HL-60/S4 (cell line): ENCODE measurements around the gene CD44.

ENCODE experiments used
- in situ Hi-C: fragments of 300-500 bp; cut with MboI; formaldehyde crosslinking; loops from 2 replicates; pipeline ENCODE4 v1.14.3; 2022; ENCODE audit warnings: low sequenced_read_pairs

CD44 gene

GRCh38 chr11:35111161-35112055 lies 27.6 kb upstream of the CD44 start:
- in situ Hi-C loops, result no loop called here

DNA sequence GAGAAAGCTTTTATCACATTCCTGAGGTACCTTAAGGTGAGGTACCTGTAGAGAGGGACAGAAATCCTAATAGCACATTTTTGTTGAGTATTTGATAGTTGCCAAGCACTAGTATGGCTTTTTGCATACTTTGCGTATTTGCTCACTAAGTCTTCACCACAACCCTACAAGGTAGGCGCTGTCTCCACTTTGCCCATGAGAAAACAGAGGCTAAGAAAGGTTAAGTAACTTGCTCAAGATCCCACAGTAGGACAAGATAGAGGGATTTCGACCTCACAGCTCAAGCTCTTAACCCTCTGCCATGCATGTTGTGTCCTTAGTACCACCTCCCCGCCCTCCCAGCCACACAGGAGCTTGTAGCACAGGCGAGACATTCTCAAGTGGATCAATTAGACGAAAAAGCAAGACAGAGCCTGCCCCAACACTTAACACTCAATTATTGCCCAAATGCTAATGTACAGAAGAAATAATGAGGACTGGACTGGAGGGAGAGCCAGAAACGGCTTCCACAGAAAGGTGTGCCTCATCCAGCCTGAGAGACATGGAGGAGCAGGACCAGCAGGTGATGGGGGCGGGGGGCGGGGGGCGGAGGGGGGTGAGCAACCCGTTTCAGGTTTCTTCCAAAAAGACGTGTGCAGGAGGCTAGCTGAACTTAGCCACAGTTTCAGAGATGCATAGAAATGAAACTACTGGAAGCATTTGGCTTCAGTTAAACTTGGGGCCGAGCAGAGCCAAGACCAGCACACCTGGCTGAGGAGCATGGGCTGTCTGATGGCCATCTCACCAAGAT lies 26.7 kb upstream of the CD44 start:
- in situ Hi-C loops, result no loop called here

GRCh38 chr11:35112846-35113105 lies 26.2 kb upstream of the CD44 start:
- in situ Hi-C loops, result no loop called here

DNA sequence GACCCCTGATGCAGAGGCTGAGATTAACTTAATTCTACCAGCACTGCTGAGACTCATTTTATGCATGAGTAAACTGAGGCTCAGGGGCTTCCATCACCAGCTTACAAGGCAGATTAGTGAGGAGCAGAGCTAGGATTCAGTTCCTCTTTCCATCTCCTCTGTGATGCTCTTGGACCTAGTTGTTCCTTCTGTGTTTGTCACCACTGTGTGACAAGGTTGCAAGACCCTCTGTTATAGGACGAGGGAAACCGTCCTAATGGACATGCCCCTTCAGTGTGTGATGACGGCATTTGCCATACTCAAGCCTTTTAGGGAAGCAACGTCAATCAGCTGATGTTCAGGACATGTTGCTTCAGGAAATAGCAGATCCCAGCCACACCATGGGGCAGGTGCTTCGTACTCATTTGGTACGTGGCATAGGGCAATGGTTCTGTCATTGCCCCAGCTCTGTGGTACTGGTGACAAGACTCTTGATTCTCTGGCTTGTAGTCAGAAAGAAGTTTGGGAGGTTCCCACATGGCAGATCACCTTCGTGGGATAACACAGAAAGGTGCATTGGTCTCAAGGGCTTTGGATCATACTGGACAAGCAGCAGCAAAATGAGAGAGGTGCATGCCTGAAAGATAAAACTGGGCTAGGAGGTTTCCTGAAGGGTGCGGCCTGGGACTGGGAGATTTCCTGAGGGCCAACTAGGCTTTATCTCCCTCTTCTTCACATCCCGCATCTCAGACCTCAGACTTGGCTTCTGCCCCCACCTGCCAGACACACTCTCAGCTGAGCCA lies 23.9 kb upstream of the CD44 start:
- in situ Hi-C loops, result no loop called here

- in situ Hi-C loops, result no loop called here
Measured at GRCh38 chr11:35115688-35116030, 23.3 kb upstream of the CD44 start.

- in situ Hi-C loops, result no loop called here
Measured at GRCh38 chr11:35116245-35116644, 22.7 kb upstream of the CD44 start.

GRCh38 chr11:35116762-35117640 lies 22.0 kb upstream of the CD44 start:
- in situ Hi-C loops, result no loop called here

- in situ Hi-C loops, result no loop called here
Measured at GRCh38 chr11:35118906-35119305, 20.1 kb upstream of the CD44 start.

DNA sequence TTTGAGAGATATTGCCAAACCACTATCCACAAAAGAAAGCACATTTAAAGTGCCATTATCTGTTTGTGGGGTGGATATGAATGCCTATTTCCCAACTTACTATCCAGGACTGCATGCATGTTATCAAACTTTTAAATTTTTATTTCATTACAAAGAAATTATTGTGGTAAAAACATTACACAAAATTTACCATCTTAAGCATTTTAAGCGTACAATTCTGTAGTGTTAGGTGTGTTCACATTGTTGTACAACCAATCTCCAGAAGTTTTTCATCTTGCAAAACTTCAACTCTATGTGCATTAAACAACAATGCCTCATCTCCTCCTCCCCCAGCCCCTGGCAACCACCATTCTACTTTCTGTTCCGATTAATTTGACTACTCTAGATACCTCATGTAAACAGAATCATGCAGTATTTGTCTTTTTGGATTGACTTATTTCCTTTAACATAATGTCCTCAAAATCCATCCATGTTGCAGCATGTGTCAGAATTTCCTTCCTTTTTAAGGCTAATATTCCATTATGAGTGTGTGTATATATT lies 17.6 kb upstream of the CD44 start:
- in situ Hi-C loops, result no loop called here

DNA sequence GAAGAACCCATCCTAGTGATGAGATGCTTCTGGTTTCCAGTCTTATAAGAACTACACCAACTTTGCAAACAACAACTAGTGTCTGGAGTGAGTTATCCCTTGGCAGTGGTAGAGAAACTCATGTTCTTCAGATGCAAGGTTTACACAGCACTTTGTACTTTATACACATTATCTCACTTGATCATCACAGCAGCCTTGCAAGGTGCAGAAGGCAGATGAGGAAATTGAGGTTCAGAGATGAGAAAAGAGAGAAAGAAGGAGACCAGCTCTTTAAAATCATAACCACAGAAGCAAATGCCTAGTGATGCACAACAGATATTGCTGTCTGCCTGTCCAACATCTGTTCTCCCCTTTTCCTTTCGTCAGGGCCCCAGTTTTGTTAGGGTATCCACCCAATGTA lies 16.7 kb upstream of the CD44 start:
- in situ Hi-C loops, result no loop called here

- in situ Hi-C loops, result no loop called here
Measured at GRCh38 chr11:35126000-35126878, 12.7 kb upstream of the CD44 start.

DNA sequence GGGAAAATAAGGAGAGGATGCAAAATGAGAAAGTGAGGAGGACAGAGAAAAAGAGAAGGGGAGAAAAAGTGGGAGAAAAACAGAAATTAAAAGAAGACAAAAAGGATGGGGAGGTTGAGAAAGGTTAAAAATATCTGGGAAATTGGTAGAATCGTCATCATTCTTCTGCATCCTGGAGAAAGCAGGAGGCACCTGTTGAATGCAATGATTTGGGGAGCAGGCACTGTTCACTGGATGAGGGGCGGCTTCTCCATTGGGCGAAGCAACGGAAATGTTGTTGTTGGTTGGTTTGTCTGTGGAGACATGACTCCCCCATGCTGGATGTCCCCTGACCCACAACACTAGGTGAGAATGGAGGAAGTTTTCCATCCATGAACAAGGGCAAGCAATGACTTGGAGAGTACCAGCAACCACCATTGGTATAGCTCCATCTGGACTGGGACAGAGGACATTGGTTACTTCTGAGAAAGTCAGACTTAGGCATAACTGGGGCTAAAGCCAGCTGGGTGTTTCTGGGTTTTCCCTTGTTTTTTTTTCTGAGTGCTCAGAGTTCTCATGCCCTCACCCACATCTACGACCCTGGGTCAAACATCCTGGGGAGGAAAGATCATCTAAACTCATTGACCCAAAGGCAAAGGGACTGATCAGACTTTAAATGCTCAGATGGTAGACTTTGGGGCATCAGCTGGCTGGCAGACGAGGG lies 11.9 kb upstream of the CD44 start:
- in situ Hi-C loops, result no loop called here

DNA sequence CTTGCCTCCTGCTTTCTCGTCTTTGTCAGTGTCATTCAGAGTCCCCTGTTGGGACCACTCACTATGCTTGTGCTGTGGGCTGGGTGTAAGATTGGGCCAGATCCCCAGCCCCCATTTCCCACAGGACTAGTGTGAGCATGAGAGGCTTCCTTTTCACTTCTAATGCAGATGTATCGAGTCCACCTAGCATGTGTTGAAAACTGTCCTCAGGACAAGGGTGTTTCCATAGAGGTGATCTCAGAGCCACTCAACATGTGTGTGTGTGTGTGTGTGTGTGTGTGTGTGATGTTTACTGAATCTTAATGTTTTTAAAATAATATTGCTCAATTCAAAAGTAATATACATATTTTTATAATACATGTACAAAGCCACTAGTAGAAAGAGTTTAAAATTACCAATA lies 11.4 kb upstream of the CD44 start:
- in situ Hi-C loops, result no loop called here

GRCh38 chr11:35131094-35131493 lies 7.9 kb upstream of the CD44 start:
- in situ Hi-C loops, result no loop called here

DNA sequence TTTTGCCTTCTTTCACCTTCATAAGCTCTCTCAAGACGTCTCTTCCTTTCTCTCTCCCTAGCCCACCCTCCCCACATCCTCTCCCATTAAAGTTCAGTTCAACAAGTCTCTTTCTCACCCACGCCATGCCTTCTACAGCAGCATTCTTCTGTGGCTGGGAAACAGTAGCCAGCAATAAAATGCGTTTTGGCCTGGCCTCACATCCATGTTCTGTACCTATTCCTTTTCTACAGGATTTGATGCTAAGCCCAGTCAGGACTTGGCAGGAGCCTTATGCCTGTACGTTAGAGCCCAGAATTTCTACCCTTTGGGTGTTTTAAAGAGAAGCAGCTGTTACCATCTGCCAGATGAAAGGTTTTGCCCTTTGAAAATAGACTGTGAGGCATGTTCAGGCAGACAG lies 7.1 kb upstream of the CD44 start:
- in situ Hi-C loops, result no loop called here

DNA sequence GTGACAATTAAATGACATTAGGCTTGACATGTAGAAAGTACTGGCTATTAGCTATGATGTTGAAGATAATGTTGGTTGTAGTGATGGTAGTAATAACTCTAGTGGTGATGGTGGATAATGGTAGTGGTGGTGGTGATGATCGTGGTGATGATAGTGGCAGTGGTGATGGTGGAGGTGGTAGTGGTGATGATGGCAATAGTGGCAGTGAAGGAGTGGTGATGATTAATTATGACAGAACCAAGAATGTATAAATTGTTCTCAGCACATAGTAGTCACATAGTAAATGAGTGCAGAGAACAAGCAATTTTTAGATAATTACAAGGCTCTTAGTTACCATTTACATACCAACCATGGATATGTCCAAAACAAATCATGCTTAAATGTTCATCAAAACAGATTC lies 5.3 kb upstream of the CD44 start:
- in situ Hi-C loops, result no loop called here

DNA sequence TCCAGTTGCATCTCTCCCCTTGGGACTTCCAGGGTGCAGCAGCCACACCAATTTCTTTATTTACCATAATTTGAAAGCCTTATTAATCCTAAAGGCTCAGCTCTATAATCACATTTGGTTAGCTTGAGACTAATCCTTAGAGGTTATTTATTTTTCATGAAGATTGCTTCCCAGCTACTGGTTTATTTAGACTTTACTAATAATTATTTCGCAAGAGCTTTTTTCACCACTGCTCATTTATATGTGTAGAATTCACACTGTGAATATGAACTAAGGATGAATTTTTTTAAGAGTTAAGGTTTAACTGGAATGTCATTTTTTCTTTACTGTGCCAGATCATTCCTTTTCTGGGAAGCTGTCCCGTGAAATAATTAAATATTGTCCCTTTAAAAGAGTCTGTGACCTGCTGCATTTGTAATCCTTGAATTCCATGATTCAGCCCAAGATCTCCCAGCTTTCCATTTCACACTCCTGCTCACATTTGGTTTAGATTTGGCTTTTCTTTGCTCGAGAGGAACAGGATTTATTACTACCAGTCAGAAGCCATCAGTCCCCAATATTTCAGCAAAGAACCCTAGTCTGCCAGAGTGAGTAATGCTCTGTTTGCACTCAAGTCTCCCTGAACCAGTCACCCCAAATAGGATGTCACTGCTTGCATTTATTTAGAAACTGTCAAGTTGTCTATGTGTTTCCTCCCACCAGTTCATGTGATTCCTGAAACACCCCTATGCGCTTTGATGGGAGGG lies 4.4 kb upstream of the CD44 start:
- in situ Hi-C loops, result no loop called here

GRCh38 chr11:35135222-35135621 lies 3.7 kb upstream of the CD44 start:
- in situ Hi-C loops, result no loop called here
